BLaER1 treated with 17β-estradiol and CSF1 and Interleukin-3, amounts not matched to agents 10 nM and 100 nM (cell line): Measurements from ENCODE around the gene MIER1.
A peak's percentile ranks its signal among the peaks of the same experiment; 100 is the strongest.

Source experiments
- H3K27ac ChIP-seq, 11 experiments: shearing (Covaris generic); formaldehyde crosslinking; 2 replicates each; pipeline ENCODE4 v1.8.1; 2022
- H3K27me3 ChIP-seq, 11 experiments: shearing (Covaris generic); formaldehyde crosslinking; 2 replicates each; pipeline ENCODE4 v1.8.1; 2022
- H3K36me3 ChIP-seq, 11 experiments: shearing (Covaris generic); formaldehyde crosslinking; 2 replicates each; pipeline ENCODE4 v1.8.1; 2022
- H3K4me1 ChIP-seq, 10 experiments: shearing (Covaris generic); formaldehyde crosslinking; 2 replicates each; pipeline ENCODE4 v1.8.1; 2022
- H3K4me2 ChIP-seq, 11 experiments: shearing (Covaris generic); formaldehyde crosslinking; 2 replicates each; pipeline ENCODE4 v1.8.1; 2022
- H3K4me3 ChIP-seq, 10 experiments: shearing (Covaris generic); formaldehyde crosslinking; 2 replicates each; pipeline ENCODE4 v1.8.1; 2022
- H3K9ac ChIP-seq, 11 experiments: shearing (Covaris generic); formaldehyde crosslinking; 2 replicates each; pipeline ENCODE4 v1.8.1; 2022
- H3K9me3 ChIP-seq, 11 experiments: shearing (Covaris generic); formaldehyde crosslinking; replicated peaks in 1 of 11; 2 replicates each; pipeline ENCODE4 v1.8.1; 2022
- H4K20me1 ChIP-seq, 11 experiments: shearing (Covaris generic); formaldehyde crosslinking; 2 replicates each; pipeline ENCODE4 v1.8.1; 2022
- Cebpa-rat ChIP-seq, 11 experiments: shearing (Covaris generic); IDR thresholded peaks; 2 replicates each; pipeline ENCODE4 v1.8.1; 2022

Gene MIER1

DNA sequence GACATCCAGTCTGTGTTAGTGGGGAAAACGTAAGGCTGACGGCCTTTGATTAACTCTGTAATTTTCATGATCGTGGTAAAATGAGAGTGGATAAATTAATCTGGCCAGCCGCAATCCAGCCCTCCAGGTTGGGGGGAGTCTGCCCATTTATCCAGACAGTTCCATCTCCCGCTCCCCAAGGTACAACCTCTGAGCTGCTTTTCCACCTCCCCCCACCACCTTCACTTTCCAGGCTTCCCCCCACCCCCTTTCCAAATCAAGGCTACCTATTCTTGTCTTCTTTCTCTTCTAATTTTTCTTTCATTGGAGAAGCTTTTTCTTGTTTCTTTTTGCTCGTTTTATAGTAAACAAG is 6.0 kb downstream of the MIER1 start:
- no peaks in the 10 kb centered on the region for H3K27me3 ChIP-seq
- peaks cover 13 to 84% (median 49%) of the 10 kb centered on the region in 11 experiments; a peak in 19 of 22 replicates for H4K20me1 ChIP-seq
- peak overlapping the region; percentile 86 to 98 (median 96) for H3K9ac ChIP-seq
- peak overlapping the region; percentile 77 to 97 (median 88) for H3K4me3 ChIP-seq
- H3K4me2 ChIP-seq: peak overlapping the region; percentile 78 to 97 (median 92)
- H3K9me3 ChIP-seq: no peaks in the 10 kb centered on the region
- H3K4me1 ChIP-seq: peaks cover 37 to 80% (median 66%) of the 10 kb centered on the region in 10 experiments
- H3K36me3 ChIP-seq: peaks cover 0 to 19% (median 0%) of the 10 kb centered on the region in 11 experiments; a peak in 5 of 22 replicates
- TF ChIP-seq Cebpa-rat (IDR thresholded peaks at IDR 0.05): no peak
- H3K27ac ChIP-seq: peak overlapping the region; percentile 89 to 99 (median 96)

DNA sequence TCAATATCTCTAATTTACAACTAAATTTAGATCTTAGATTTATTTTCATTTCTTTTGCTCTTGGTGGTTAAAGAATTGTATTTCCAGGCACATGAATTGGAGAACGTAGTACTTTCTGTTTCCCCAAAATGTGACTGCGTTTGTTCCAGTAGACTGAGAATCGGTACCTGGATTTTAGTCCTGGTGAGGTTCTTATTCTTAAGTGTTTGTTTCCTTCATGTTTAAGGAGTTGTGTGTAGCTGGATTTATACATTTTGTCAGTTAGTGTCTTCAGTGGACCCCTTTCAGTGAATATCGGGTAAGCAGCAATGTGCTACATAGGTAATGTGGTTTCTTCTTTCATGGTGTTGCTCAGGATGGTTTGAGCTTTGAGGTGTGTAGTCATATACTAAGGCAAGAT is 6.8 kb downstream of the MIER1 start:
- Histone ChIP-seq H3K36me3 (peaks cover 0 to 26% (median 6%) of the 10 kb centered on the region in 11 experiments; a peak in 10 of 22 replicates), H3K27ac (peak overlapping the region; percentile 89 to 99 (median 96)), H3K27me3 (no peaks in the 10 kb centered on the region), H4K20me1 (peaks cover 17 to 84% (median 55%) of the 10 kb centered on the region in 11 experiments; a peak in 19 of 22 replicates), H3K4me3 (peak overlapping the region; percentile 77 to 97 (median 88)), H3K4me1 (peaks cover 33 to 73% (median 58%) of the 10 kb centered on the region in 10 experiments), H3K9me3 (no peaks in the 10 kb centered on the region; a peak in 1 of 22 replicates), H3K9ac (peak overlapping the region; percentile 86 to 98 (median 96)), H3K4me2 (peak overlapping the region; percentile 78 to 97 (median 92))
- TF ChIP-seq Cebpa-rat (IDR thresholded peaks at IDR 0.05): no peak

DNA sequence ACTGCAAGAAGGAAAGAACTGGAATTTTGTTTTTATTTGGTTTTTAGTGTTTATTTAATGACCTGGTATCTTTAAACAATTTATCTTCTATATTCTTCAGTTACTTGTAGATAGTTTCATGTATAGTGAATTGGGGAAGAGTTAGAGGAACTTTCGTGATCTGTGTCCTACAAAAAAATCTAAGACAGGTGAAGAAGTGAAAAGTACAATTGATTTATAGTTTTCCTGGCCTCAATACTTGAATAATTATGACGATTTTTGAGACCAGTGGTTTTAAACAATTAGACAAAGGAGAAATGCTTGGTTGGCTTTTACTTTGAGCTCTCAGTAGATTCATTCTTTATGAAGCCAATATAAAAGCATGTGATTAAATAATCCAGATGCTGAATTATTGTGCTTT is 7.5 kb downstream of the MIER1 start:
- H4K20me1 ChIP-seq: peaks cover 22 to 85% (median 62%) of the 10 kb centered on the region in 11 experiments; a peak in 19 of 22 replicates
- H3K9ac ChIP-seq: peak overlapping the region in 9 of 11 experiments; percentile 23 to 95 (median 49); a peak in 11 of 22 replicates
- TF ChIP-seq Cebpa-rat (IDR thresholded peaks at IDR 0.05): no peak
- peak overlapping the region in 8 of 10 experiments; percentile 17 to 91 (median 79); a peak in 12 of 20 replicates for H3K4me3 ChIP-seq
- H3K27me3 ChIP-seq: no peaks in the 10 kb centered on the region
- peaks cover 3 to 27% (median 10%) of the 10 kb centered on the region in 11 experiments; a peak in 12 of 22 replicates for H3K36me3 ChIP-seq
- H3K27ac ChIP-seq: peak overlapping the region in 5 of 11 experiments; percentile 8 to 96 (median 32); a peak in 9 of 22 replicates
- H3K4me1 ChIP-seq: peaks cover 30 to 66% (median 51%) of the 10 kb centered on the region in 10 experiments
- H3K4me2 ChIP-seq: peak overlapping the region; percentile 58 to 97 (median 92)
- no peaks in the 10 kb centered on the region; a peak in 1 of 22 replicates for H3K9me3 ChIP-seq

DNA sequence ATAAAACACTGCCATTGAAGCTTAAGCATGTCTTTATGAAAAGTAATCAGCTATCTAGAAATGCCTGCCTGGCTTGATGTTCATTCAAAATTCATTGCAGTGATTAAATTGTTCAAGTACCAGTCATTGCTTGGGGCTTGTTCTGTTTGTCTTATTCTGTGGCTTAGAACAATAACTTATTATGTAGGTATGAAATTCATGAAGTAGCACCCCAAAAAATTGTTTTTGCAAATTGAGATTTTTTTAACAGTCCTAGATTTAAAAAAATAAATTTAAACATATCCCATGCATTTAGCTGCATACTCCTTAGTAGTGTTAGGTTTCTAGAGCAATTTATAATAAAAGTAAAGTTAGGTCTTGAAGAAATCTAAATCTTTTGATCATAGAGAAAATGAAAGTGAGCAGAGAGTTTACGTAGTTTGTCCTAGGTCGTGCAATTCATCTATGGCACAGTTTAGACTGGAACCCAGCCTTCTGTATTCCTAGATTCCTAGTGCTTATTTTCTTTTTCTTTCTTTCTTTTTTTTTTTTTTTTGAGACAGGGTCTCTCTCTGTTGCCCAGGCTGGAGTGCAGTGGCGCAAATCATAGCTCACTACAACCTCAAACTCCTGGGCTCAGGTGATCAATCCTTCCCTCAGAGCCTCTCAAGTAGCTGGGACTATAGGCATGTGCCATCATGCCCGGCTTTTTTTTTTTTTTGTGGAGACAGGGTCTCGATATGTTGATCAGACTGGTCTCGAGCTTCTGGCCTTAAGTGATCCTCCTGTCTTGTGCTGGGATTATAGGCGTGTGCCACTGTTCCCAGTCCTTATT is 9.3 kb downstream of the MIER1 start:
- H4K20me1 ChIP-seq: peaks cover 39 to 90% (median 80%) of the 10 kb centered on the region in 11 experiments; a peak in 21 of 22 replicates
- peak overlapping the region; percentile 73 to 97 (median 92) for H3K4me2 ChIP-seq
- H3K27me3 ChIP-seq: no peaks in the 10 kb centered on the region
- peak overlapping the region; percentile 2 to 58 (median 41); a peak in 17 of 22 replicates for H3K27ac ChIP-seq
- TF ChIP-seq Cebpa-rat (IDR thresholded peaks at IDR 0.05): no peak
- H3K4me3 ChIP-seq: peak overlapping the region; percentile 25 to 52 (median 44); a peak in 19 of 20 replicates
- H3K4me1 ChIP-seq: peaks cover 25 to 66% (median 47%) of the 10 kb centered on the region in 10 experiments
- H3K9me3 ChIP-seq: no peaks in the 10 kb centered on the region; a peak in 1 of 22 replicates
- H3K36me3 ChIP-seq: peaks cover 0 to 16% (median 11%) of the 10 kb centered on the region in 11 experiments; a peak in 12 of 22 replicates
- peak overlapping the region; percentile 36 to 95 (median 56); a peak in 21 of 22 replicates for H3K9ac ChIP-seq

- TF ChIP-seq Cebpa-rat (IDR thresholded peaks at IDR 0.05): no peak
- H4K20me1 ChIP-seq: peaks cover 42 to 100% (median 99%) of the 10 kb centered on the region in 11 experiments; a peak in 21 of 22 replicates
These were observed 12.9 kb downstream of the MIER1 start for GRCh38 chr1:66937529-66938234.

DNA sequence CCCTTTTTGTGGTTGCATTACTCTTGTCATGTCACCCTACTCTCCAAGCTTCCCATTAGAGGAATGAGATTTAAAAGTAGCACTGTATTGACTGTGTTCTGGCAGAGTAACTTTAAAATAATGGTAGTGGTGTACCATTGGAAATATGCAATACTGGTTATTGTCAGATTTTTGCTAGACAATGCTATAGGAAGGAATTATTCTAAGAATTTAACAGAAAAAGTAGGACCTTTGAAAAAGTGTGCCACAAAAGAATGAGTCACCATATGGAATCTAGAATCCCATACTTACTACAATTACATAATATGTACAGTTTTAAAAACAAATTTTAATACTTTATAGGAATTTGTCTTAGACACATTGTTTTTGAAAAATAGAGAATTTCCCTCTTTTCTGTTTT is 13.8 kb downstream of the MIER1 start:
- peaks cover 41 to 100% (median 98%) of the 10 kb centered on the region in 11 experiments; a peak in 21 of 22 replicates for H4K20me1 ChIP-seq
- H3K4me3 ChIP-seq: no peak overlapping the region
- peak overlapping the region in 3 of 11 experiments; percentile 28 to 49 (median 35); a peak in 6 of 22 replicates for H3K4me2 ChIP-seq
- no peaks in the 10 kb centered on the region; a peak in 1 of 22 replicates for H3K9me3 ChIP-seq
- H3K27me3 ChIP-seq: no peaks in the 10 kb centered on the region
- peaks cover 11 to 48% (median 17%) of the 10 kb centered on the region in 10 experiments for H3K4me1 ChIP-seq
- H3K27ac ChIP-seq: 0 out of 22 replicates have a peak overlapping the region, but pooled peaks of 1 of the 11 experiments have one; percentile 5
- H3K36me3 ChIP-seq: peaks cover 31 to 55% (median 48%) of the 10 kb centered on the region in 11 experiments; a peak in 21 of 22 replicates
- no peak for TF ChIP-seq Cebpa-rat (IDR thresholded peaks at IDR 0.05)
- H3K9ac ChIP-seq: no peak overlapping the region

More at GRCh38 chr1:66937529-66938234, 12.9 kb downstream of the MIER1 start:
- no peak overlapping the region for H3K4me3 ChIP-seq
- H3K36me3 ChIP-seq: peaks cover 22 to 46% (median 40%) of the 10 kb centered on the region in 11 experiments; a peak in 21 of 22 replicates
- peak overlapping the region in 4 of 11 experiments; percentile 11 to 49 (median 32); a peak in 6 of 22 replicates for H3K4me2 ChIP-seq
- H3K4me1 ChIP-seq: peaks cover 14 to 55% (median 26%) of the 10 kb centered on the region in 10 experiments
- H3K27ac ChIP-seq: no peak overlapping the region
- no peak overlapping the region for H3K9ac ChIP-seq
- no peaks in the 10 kb centered on the region; a peak in 1 of 22 replicates for H3K9me3 ChIP-seq
- no peaks in the 10 kb centered on the region for H3K27me3 ChIP-seq

DNA sequence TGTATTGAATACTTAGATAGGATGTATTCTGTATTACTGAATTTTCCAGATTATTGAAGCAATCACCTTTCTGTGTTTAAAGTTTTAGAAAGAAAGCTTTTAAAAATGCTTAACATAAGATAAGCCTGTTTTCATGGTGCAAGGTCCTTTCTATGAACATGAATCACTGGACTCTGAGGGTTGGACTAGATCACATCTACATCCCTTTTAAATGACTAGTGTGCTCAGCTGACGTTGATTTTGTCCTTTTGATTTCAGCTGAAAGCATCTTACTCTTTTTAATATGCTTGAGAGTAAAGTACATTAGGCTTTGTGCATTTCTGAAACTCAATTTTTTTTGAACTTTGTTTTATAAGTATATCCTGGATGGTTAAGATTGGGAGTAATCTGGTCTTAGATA is 16.2 kb downstream of the MIER1 start:
- no peak overlapping the region for H3K9ac ChIP-seq
- H3K4me1 ChIP-seq: peaks cover 0 to 49% (median 2%) of the 10 kb centered on the region in 10 experiments; a peak in 10 of 20 replicates
- H3K27ac ChIP-seq: no peak overlapping the region
- no peaks in the 10 kb centered on the region; a peak in 1 of 22 replicates for H3K9me3 ChIP-seq
- H3K4me2 ChIP-seq: no peak overlapping the region
- no peak overlapping the region for H3K4me3 ChIP-seq
- peaks cover 42 to 98% (median 88%) of the 10 kb centered on the region in 11 experiments; a peak in 21 of 22 replicates for H4K20me1 ChIP-seq
- peaks cover 49 to 77% (median 68%) of the 10 kb centered on the region in 11 experiments for H3K36me3 ChIP-seq
- H3K27me3 ChIP-seq: no peaks in the 10 kb centered on the region
- no peak for TF ChIP-seq Cebpa-rat (IDR thresholded peaks at IDR 0.05)

DNA sequence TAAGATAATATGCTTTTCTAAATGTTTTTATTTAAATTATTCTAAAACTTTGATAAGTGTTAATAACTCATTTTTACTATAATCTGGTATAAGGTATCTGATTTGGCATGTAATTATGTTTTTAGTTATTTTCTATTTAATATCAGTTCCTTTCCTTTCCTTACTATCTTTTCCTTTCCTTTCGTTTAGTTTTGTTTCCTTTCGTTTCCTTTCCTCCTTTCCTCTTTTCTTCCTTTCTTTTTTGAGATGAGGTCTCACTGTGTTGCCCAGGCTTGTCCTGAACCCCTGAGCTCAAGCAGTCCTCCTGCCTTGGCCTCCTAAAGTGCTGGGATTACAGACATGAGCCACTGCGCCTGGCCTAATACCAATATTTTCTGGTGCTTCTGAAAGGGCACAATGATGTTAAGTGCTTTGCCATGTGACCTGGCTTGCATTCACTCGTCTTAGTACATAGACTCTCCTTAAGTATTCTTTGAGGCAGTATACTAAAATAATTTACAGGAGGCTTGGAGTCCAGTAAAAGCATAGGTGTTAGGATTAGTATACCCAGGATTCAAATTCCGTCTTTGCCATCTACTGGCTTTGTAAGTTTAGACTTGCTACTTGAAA is 18.7 kb downstream of the MIER1 start:
- TF ChIP-seq Cebpa-rat (IDR thresholded peaks at IDR 0.05): no peak
- peaks cover 28 to 98% (median 70%) of the 10 kb centered on the region in 11 experiments; a peak in 21 of 22 replicates for H4K20me1 ChIP-seq
- no peaks in the 10 kb centered on the region for H3K9me3 ChIP-seq
- H3K27ac ChIP-seq: no peak overlapping the region
- no peak overlapping the region for H3K9ac ChIP-seq
- peaks cover 69 to 89% (median 81%) of the 10 kb centered on the region in 11 experiments for H3K36me3 ChIP-seq
- no peak overlapping the region for H3K4me2 ChIP-seq
- no peaks in the 10 kb centered on the region for H3K27me3 ChIP-seq
- H3K4me1 ChIP-seq: peaks cover 7 to 52% (median 17%) of the 10 kb centered on the region in 10 experiments; a peak in 17 of 20 replicates
- no peak overlapping the region for H3K4me3 ChIP-seq
